Activated T-helper 1 cell treated with anti-CD3 and anti-CD28 coated beads, Interleukin-2, amount 50 U/mL, for 16 hours (primary cell): Measurements from ENCODE around the gene MICU1.
"Not testable (repeated sequence)": the region's sequence is repeated elsewhere in the genome, so short reads cannot be mapped to it uniquely, and the experiment has no call there.

ENCODE experiments used
- DNase-seq, 2 donors: peaks; one replicate each; pipeline ENCODE4 v3.0.0-alpha.2; 2020; ENCODE audit warnings: low read depth in 1 of 2, low spot score in 1 of 2

The MICU1 gene

DNA sequence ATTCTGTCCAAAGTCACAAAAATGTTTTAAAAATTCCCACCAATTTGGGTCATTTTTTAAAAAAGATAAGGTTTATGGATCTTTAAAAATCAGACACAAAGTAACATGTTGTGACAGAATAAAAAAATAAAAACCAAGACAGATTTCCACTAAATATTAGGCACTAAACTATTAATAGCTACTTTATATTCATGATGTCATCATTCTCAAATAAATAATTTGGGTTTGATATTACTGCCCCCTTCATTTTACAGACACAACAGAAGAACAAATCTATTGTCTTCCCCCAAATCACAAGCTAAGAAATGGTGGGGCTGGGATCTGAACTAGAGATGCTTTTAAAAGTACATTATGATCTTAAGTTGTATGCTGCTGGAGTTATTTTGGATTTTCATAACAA is 119.4 kb downstream of the MICU1 start:
- DNase-seq = no peak

GRCh38 chr10:72505435-72505834 is 120.4 kb downstream of the MICU1 start:
- DNase-seq = no peak

- no peak for DNase-seq
Observed at GRCh38 chr10:72503694-72504438, 122.0 kb downstream of the MICU1 start.

DNA sequence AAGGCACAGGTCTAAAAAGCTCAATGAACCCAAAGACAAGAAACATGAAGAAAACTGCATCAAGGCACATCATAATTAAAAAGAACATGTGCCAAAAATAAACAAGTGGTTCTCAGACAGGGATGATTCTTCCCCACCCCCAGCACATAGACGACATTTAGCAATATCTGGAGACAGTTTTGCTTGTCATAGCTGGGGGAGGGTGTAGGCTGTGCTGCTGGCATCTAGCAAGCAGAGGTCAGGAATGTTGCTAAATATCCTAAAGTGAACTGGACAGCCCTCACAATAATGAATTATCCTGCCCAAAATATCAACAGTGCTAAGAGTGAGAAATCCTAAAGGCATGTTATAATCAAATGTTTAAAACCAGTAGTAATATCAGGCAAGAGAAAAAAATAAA is 122.6 kb downstream of the MICU1 start:
- no peak for DNase-seq

- DNase-seq = no peak
Observed at GRCh38 chr10:72502581-72502980, 123.3 kb downstream of the MICU1 start.

- DNase-seq = no peak
Observed at GRCh38 chr10:72499701-72500100, 126.2 kb downstream of the MICU1 start.

GRCh38 chr10:72490951-72491350 is 134.9 kb downstream of the MICU1 start:
- no peak for DNase-seq

DNA sequence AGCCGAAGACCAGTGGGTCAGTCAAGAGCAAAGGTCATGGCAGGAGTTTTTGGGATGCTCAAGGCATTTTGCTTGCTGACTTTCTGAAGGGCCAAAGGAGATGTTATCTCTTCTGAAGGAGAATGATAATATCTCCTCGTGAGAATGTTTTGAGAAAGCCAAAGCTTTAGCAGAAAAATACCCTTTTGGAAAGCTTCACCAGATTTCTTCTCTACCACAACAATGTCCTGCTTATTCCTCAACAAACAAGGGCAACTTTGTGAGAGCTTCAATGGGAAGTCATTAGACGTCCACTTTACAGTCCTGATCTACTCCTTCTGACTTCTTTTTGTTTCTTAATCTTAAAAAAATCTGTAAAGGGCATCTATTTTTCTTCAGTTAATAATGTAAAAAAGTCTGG is 138.4 kb downstream of the MICU1 start:
- DNase-seq = no peak

- DNase-seq = no peak
Observed at GRCh38 chr10:72487116-72487515, 138.8 kb downstream of the MICU1 start.

- DNase-seq = no peak
Observed at GRCh38 chr10:72485701-72486100, 140.2 kb downstream of the MICU1 start.

DNA sequence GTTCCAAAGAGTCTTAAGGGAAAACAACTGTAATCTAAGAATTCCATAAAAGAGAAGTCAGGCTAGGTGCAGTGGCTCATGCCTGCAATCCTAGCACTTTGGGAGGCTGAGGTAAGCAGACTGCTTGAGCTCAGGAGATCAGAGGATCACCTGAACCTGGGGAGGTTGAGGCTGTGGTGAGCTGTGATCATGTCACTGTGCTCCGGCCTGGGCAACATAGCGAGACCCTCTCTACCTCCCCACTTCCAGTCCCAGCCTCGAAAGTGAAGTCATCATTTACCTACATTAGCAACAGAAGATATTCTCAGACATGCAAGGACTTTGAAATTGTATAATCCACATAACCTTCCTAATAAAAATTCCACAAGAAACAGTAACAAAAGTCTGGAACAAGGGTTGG is 141.4 kb downstream of the MICU1 start:
- no peak for DNase-seq

DNA sequence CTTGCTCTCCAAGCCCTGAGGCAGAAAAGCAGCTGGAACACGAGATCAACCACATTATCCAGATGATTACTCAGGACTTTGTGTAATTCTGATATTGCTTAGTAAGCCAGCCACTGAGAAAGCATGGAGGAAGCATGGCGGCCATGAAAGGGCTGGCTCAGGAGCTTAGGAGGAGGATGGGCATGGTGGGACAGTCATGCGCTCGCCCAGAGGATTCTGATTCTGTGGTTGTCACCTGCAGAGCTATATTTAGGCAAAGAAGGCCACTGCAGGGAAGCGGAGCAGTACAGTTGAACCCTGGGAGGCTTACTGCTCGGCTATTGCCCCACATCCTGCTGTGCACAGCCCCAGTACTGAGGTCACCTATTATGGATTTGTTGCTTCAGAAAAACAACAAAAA is 142.4 kb downstream of the MICU1 start:
- no peak for DNase-seq

- DNase-seq = no peak
Observed at GRCh38 chr10:72480861-72481260, 145.0 kb downstream of the MICU1 start.

- no peak for DNase-seq
Observed at GRCh38 chr10:72477463-72477862, 148.4 kb downstream of the MICU1 start.

DNA sequence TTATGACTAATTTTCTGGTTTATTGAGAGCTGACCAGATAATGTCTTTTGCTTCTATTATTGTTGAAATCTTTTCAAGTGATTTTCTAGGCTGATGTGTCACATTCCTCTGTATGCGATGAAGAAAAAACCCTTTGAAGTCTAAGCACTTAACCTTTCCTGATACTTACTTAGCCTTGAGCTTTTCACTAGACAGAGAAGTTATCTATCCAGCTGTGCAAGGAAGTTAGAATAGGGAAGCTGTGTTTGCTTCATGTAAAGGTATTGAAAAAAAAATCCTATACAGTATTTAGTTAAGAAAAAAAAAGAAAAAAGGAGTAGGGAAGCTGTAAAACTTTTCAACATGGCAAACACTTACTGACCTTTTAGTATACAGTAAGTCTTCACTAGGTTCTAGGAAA is 153.6 kb downstream of the MICU1 start:
- DNase-seq = no peak

DNA sequence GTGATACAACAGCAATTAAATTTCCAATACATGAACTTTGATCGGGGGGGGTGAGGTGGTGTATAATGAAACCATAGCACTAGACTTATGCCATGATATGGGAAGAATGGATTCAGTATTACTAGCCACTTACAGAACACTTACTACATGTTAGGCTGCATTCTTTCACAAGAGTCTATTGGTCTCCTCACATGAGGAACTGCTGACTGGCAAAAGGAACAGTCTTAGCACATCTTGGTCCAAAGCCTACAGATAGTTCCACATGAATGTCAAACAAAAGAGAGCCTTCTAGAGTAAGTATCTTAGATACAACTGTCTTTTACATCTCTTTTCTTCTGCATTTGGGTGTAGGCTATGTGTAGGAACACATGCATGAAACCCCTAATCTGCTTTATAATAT is 155.2 kb downstream of the MICU1 start:
- DNase-seq = no peak

DNA sequence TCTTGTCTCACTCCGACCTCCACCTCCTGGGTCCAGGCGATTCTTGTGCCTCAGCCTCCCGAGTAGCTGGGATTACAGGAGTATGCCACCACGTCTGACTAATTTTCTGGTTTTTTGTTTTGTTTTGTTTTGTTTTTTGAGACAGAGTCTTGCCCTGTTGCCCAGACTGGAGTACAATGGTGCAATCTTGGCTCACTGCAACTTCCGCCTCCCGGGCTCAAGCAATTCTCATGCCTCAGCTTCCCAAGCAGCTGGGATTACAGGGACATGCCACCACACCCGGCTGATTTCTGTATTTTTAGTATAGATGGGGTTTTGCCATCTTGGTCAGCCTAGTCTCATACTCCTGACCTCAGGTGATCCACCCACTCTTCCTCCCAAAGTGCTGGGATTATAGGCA is 158.8 kb downstream of the MICU1 start:
- DNase-seq = not testable (repeated sequence)

- DNase-seq = no peak
Observed at GRCh38 chr10:72466018-72466417, 159.9 kb downstream of the MICU1 start.

DNA sequence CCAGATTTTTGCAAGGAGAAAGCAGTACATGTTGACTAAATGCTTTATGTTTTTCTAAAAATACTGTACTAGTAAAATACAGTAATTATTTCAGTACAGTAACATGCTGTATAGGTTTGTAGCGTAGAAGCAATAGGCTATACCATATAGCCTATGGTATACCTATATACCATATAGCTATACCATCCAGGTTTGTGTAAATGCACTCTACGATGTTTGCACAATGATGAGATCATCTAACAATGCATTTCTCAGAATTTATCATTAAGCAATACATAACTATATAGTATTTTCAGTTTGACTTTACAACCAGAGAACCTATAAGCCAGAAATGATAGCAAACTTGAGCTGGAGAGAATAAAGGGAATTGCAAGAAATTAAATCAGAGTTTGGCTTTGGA is 161.4 kb downstream of the MICU1 start:
- no peak for DNase-seq

- no peak for DNase-seq
Observed at GRCh38 chr10:72462261-72462660, 163.6 kb downstream of the MICU1 start.

DNA sequence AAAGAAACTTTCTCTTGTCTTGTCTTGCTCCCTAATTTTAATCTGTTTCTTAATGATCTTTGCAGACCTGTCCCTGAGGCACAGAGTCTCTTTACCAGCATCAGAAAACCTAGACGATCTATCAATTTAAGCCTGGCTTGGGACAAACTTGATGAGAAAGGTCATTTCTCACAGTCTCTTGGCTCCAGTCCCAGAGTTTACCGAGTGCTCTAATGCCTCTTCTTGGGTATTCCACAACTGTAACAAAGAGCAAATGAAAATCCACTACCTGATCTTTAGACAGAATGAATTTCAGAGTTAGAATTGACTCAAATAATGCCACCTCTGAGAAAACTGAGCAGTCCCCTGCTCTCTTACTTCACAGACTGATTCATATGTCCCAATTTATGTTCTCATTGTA is 164.8 kb downstream of the MICU1 start:
- no peak for DNase-seq

DNA sequence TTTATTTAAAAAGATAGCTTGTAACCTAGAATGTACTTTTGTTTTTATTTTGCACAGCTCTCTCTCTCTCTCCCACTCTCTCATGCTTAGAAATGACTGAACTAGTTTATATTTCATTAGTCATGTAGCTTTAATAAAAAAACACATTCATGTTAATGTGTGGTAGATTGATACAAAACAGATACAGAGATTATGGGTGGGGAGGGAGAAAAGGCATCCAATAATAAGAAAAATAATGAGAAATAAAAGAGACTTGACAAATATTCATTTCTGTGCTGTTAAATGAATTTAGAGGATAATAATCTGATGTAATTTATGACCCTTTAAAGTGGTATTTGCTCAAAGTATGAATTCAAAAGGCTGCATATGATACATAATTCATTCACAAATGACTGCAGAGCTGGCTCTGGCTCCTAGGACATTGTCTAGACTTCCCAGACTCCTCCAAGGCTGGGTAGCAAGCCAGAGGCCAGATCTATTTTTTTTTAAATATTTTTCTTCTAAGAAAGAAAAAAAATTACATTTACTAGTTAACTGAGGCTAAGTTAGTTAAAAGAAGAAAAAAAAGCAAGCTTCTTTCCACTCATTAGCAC is 165.5 kb downstream of the MICU1 start:
- DNase-seq = no peak

GRCh38 chr10:72459301-72459700 is 166.6 kb downstream of the MICU1 start:
- DNase-seq = no peak
